Loucy (cell line): ENCODE measurements around the gene DNAJB6.
A peak's percentile ranks its signal among the peaks of the same experiment; 100 is the strongest.

Experiments
- H2AFZ ChIP-seq: fragments of 200-600 bp; sonication (generic); 2 replicates; pipeline ENCODE4 v1.6.0; 2016; ENCODE audit warnings: antibody characterized with exemption, mild to moderate bottlenecking, low read length, moderate library complexity
- H3F3A ChIP-seq: fragments of 200-600 bp; 2 replicates; pipeline ENCODE4 v1.6.0; 2016; ENCODE audit warnings: antibody characterized with exemption, low read depth, mild to moderate bottlenecking
- H3K27me3 ChIP-seq: fragments of 200-600 bp; sonication (generic); 2 replicates; pipeline ENCODE4 v1.6.1; 2014; ENCODE audit warnings: low read length, mild to moderate bottlenecking; ENCODE audit not compliant: insufficient read depth, poor library complexity, severe bottlenecking
- H3K36me3 ChIP-seq: fragments of 200-600 bp; sonication (generic); 2 replicates; pipeline ENCODE4 v1.6.1; 2016; ENCODE audit warnings: low read length; ENCODE audit not compliant: insufficient read depth
- H3K4me1 ChIP-seq: fragments of 200-600 bp; sonication (generic); 2 replicates; pipeline ENCODE4 v1.5.1; 2014; ENCODE audit warnings: low read length, mild to moderate bottlenecking; ENCODE audit not compliant: insufficient read depth, poor library complexity, severe bottlenecking
- H3K4me2 ChIP-seq: fragments of 200-600 bp; sonication (generic); 2 replicates; pipeline ENCODE4 v1.6.0; 2014; ENCODE audit warnings: antibody characterized with exemption, low read length, low read depth, mild to moderate bottlenecking; ENCODE audit not compliant: poor library complexity, severe bottlenecking
- H3K4me3 ChIP-seq: fragments of 200-600 bp; sonication (generic); 2 replicates; pipeline ENCODE4 v1.5.1; 2014; ENCODE audit warnings: low read length, mild to moderate bottlenecking, mixed read lengths; ENCODE audit not compliant: poor library complexity, severe bottlenecking
- H3K79me2 ChIP-seq: fragments of 200-600 bp; sonication (generic); 2 replicates; pipeline ENCODE4 v1.6.1; 2014; ENCODE audit warnings: low read length; ENCODE audit not compliant: insufficient read depth
- H3K9ac ChIP-seq: fragments of 200-600 bp; sonication (generic); 2 replicates; pipeline ENCODE4 v1.6.0; 2014; ENCODE audit warnings: mild to moderate bottlenecking, low read depth, low read length, moderate library complexity; ENCODE audit not compliant: poor library complexity, severe bottlenecking
- H3K9me2 ChIP-seq: fragments of 200-600 bp; sonication (generic); replicated peaks from 2 replicates; pipeline ENCODE4 v1.6.1; 2016; ENCODE audit warnings: low read depth, low read length, mixed read lengths
- H3K9me3 ChIP-seq: fragments of 200-600 bp; sonication (generic); 2 replicates; pipeline ENCODE4 v1.6.1; 2014; ENCODE audit warnings: mild to moderate bottlenecking, antibody characterized with exemption, low read length, low read depth; ENCODE audit not compliant: insufficient read depth
- H4K20me1 ChIP-seq: fragments of 200-600 bp; sonication (generic); 2 replicates; pipeline ENCODE4 v1.6.0; 2014; ENCODE audit warnings: antibody characterized with exemption, low read length, mild to moderate bottlenecking; ENCODE audit not compliant: insufficient read depth, poor library complexity, severe bottlenecking
- EZH2phosphoT487 ChIP-seq: fragments of 200-600 bp; IDR thresholded peaks from 2 replicates; pipeline ENCODE4 v1.6.1; 2018; ENCODE audit warnings: antibody characterized with exemption, mild to moderate bottlenecking, moderate library complexity, borderline replicate concordance
- TF ChIP-seq, protein P1 (sequence below): fragments of 200-600 bp; sonication (generic); conservative IDR thresholded peaks from 2 replicates; pipeline ENCODE4 v1.5.1; 2014; ENCODE audit warnings: mild to moderate bottlenecking, antibody characterized with exemption, low read length

Gene DNAJB6

DNA sequence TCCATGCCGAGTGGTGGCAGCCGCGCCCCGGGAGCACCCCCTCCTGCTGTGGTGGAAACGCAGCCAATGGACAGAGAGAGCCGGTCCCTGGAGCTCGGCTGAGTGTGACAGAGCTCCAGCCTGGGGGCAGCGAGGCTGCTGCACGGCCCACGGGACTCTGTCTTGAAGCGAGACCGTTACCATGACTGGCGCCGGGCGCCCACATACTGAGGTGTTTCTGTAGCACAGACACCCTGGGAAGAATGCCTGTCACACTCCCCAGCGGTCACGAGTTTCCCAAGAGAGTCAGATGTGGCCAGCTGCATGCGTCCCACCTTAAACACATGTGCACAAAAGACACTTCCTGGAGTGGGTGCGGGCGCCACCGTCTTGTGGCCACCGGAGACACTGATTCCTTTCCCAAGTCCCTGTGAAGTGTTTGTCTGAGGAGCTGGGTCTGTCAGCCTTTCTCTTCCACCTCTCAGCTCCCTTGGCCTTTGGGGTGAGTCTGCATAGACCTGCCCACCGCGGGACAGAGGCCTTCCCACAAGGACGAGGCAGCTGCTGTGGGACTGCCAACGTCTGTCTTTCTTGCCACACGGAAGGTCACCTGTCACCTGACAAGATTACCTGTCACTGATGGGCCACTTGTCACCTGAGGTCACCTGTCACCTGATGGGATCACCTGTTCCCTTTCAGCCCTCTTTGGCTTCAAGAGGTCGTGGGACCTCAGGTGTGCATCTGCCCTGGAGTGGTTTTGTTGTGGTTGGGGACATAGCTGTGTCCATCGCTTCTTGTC lies 94.6 kb downstream of the DNAJB6 start:
- no peak overlapping the region for H2AFZ ChIP-seq
- TF ChIP-seq, protein P1, sequence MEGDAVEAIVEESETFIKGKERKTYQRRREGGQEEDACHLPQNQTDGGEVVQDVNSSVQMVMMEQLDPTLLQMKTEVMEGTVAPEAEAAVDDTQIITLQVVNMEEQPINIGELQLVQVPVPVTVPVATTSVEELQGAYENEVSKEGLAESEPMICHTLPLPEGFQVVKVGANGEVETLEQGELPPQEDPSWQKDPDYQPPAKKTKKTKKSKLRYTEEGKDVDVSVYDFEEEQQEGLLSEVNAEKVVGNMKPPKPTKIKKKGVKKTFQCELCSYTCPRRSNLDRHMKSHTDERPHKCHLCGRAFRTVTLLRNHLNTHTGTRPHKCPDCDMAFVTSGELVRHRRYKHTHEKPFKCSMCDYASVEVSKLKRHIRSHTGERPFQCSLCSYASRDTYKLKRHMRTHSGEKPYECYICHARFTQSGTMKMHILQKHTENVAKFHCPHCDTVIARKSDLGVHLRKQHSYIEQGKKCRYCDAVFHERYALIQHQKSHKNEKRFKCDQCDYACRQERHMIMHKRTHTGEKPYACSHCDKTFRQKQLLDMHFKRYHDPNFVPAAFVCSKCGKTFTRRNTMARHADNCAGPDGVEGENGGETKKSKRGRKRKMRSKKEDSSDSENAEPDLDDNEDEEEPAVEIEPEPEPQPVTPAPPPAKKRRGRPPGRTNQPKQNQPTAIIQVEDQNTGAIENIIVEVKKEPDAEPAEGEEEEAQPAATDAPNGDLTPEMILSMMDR = no peak
- no peak for TF ChIP-seq EZH2phosphoT487

DNA sequence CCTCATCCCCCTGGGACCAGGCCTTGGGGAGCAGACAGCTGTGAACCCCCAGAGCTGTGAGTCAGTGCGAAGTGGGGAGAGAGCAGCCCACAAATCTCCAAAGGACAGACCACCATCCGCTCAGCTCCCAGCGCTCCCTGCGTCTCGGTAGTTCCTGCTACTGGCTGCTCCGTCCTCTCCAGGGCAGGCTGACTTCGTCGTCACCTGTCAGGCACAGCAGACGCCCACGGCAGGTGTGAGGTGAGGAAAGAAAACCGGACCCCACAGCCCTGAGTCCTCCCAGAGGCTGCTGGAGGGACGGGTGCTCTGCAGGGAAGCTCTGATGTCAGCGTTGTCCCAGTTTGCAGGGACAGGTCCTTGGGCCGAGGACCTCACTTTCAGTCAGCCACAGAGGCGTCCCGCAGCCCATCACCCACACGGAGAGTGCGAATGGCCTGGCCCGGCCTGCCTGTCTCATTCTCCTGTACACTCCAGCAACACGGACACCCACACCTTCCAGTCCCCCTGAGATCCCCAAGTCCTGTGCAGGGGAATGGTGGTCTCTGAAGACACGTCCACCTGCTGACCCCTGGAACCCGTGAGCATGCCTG lies 95.2 kb downstream of the DNAJB6 start:
- H3K4me2 ChIP-seq = peak overlapping the region; percentile 46
- H2AFZ ChIP-seq = no peak overlapping the region
- no peaks in the 10 kb centered on the region for H3K27me3 ChIP-seq
- H3K36me3 ChIP-seq = no peaks in the 10 kb centered on the region
- no peaks in the 10 kb centered on the region for H3F3A ChIP-seq
- no peaks in the 10 kb centered on the region for H3K79me2 ChIP-seq
- H3K9me3 ChIP-seq = no peaks in the 10 kb centered on the region
- H3K4me3 ChIP-seq = no peak overlapping the region
- H3K9ac ChIP-seq = no peak overlapping the region
- H4K20me1 ChIP-seq = no peaks in the 10 kb centered on the region
- TF ChIP-seq, protein P1 = no peak
- no peak for TF ChIP-seq EZH2phosphoT487
- H3K9me2 ChIP-seq = no peaks in the 10 kb centered on the region
- no peaks in the 10 kb centered on the region for H3K4me1 ChIP-seq

More for the DNA sequence above, 94.6 kb downstream of the DNAJB6 start:
- Histone ChIP-seq H3K36me3 (no peaks in the 10 kb centered on the region), H3K9ac (no peak overlapping the region), H3K4me1 (no peaks in the 10 kb centered on the region), H3K9me3 (no peaks in the 10 kb centered on the region), H4K20me1 (no peaks in the 10 kb centered on the region), H3K79me2 (no peaks in the 10 kb centered on the region), H3K27me3 (no peaks in the 10 kb centered on the region), H3F3A (no peaks in the 10 kb centered on the region), H3K9me2 (no peaks in the 10 kb centered on the region), H3K4me2 (no peak overlapping the region), H3K4me3 (no peak overlapping the region)

DNA sequence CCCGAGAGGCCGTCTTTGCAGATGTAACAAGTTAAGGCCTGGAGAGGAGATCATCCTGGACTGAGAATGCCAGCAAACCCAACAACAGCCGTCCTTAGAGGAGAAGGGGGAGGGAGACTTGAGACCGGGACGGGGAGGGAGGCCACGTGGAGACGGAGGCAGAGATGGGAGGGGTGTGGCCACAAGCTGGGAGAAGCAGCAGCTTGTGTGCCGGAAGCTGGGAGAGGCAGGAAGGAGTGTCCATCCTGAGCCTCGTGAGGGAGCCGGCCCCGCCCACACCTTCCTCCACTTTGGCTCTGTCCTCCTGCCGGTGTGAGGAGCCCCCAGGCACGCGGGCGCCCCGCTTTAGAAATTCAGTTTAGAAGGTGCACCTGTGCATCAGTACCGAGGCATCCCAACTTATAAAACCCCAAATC lies 95.7 kb downstream of the DNAJB6 start:
- H3F3A ChIP-seq = no peaks in the 10 kb centered on the region
- H3K9ac ChIP-seq = no peak overlapping the region
- peak overlapping the region; percentile 46 for H3K4me2 ChIP-seq
- H3K36me3 ChIP-seq = no peaks in the 10 kb centered on the region
- peak overlapping the region; percentile 54 for H3K4me3 ChIP-seq
- no peaks in the 10 kb centered on the region for H3K27me3 ChIP-seq
- H2AFZ ChIP-seq = no peak overlapping the region
- H3K9me2 ChIP-seq = no peaks in the 10 kb centered on the region
- no peaks in the 10 kb centered on the region for H3K79me2 ChIP-seq
- TF ChIP-seq, protein P1 = no peak
- no peak for TF ChIP-seq EZH2phosphoT487
- H4K20me1 ChIP-seq = no peaks in the 10 kb centered on the region
- no peaks in the 10 kb centered on the region for H3K4me1 ChIP-seq
- H3K9me3 ChIP-seq = no peaks in the 10 kb centered on the region
